BLaER1 treated with 17β-estradiol and CSF1 and Interleukin-3, amounts not matched to agents 10 nM and 100 nM (cell line): Measurements from ENCODE around the gene UNKL.
A peak's percentile ranks its signal among the peaks of the same experiment; 100 is the strongest.

Experiments
- H3K27ac ChIP-seq, 11 experiments: shearing (Covaris generic); formaldehyde crosslinking; 2 replicates each; pipeline ENCODE4 v1.8.1; 2022
- H3K27me3 ChIP-seq, 11 experiments: shearing (Covaris generic); formaldehyde crosslinking; 2 replicates each; pipeline ENCODE4 v1.8.1; 2022
- H3K36me3 ChIP-seq, 11 experiments: shearing (Covaris generic); formaldehyde crosslinking; 2 replicates each; pipeline ENCODE4 v1.8.1; 2022
- H3K4me1 ChIP-seq, 10 experiments: shearing (Covaris generic); formaldehyde crosslinking; 2 replicates each; pipeline ENCODE4 v1.8.1; 2022
- H3K4me2 ChIP-seq, 11 experiments: shearing (Covaris generic); formaldehyde crosslinking; 2 replicates each; pipeline ENCODE4 v1.8.1; 2022
- H3K4me3 ChIP-seq, 10 experiments: shearing (Covaris generic); formaldehyde crosslinking; 2 replicates each; pipeline ENCODE4 v1.8.1; 2022
- H3K9ac ChIP-seq, 11 experiments: shearing (Covaris generic); formaldehyde crosslinking; 2 replicates each; pipeline ENCODE4 v1.8.1; 2022
- H3K9me3 ChIP-seq, 11 experiments: shearing (Covaris generic); formaldehyde crosslinking; replicated peaks in 1 of 11; 2 replicates each; pipeline ENCODE4 v1.8.1; 2022
- H4K20me1 ChIP-seq, 11 experiments: shearing (Covaris generic); formaldehyde crosslinking; 2 replicates each; pipeline ENCODE4 v1.8.1; 2022
- Cebpa-rat ChIP-seq, 11 experiments: shearing (Covaris generic); IDR thresholded peaks; 2 replicates each; pipeline ENCODE4 v1.8.1; 2022

Gene UNKL

DNA sequence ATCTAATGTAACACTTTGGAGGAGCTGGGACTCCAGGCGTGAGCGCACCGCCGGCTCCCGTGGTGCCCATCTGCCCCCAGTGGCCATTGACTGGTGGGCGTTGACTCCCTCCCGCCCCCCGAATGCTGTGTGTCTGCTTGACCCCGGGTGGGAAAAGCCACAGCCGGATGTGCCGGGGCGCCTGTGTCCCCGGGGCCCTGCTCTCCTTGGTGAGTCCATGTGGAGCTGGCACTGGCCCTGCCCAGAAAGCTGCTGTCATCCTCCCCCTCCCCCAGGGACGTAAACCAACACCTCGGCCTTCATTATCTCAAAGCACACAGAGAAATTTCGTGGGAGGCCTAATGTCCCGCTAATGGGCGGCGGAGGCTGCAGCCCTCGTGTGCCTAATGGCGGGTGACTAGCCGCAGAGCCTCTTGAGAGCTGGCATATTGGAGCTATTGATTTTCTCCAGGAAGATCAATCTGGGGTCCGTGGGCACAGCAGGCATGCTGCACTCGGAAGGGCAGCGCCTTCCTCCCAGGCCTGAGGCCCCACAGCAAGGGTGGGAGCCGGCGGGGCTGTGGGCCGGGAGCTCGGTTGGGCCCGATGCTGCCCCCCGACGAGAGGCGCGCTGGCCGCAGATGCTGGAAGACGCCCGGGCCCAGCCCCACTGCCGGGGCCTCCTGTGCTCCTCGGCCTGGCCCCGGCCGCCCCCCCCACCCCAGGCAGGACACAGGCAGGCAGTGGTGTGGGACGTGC, 12.4 kb upstream of the UNKL start:
- Histone ChIP-seq H3K4me3 (no peak overlapping the region), H3K36me3 (no peaks in the 10 kb centered on the region), H3K27me3 (0 out of 22 replicates have a peak, but pooled peaks cover 0 to 4% (median 0%) of the 10 kb centered on the region in 11 experiments), H3K9me3 (0 out of 22 replicates have a peak, but pooled peaks cover 0 to 4% (median 0%) of the 10 kb centered on the region in 11 experiments), H3K27ac (no peak overlapping the region; a peak in 2 of 22 replicates), H3K9ac (0 out of 22 replicates have a peak overlapping the region, but pooled peaks of 1 of the 11 experiments have one; percentile 33), H3K4me1 (peaks cover 32 to 53% (median 43%) of the 10 kb centered on the region in 10 experiments), H4K20me1 (no peaks in the 10 kb centered on the region), H3K4me2 (no peak overlapping the region)
- no peak for TF ChIP-seq Cebpa-rat (IDR thresholded peaks at IDR 0.05)

DNA sequence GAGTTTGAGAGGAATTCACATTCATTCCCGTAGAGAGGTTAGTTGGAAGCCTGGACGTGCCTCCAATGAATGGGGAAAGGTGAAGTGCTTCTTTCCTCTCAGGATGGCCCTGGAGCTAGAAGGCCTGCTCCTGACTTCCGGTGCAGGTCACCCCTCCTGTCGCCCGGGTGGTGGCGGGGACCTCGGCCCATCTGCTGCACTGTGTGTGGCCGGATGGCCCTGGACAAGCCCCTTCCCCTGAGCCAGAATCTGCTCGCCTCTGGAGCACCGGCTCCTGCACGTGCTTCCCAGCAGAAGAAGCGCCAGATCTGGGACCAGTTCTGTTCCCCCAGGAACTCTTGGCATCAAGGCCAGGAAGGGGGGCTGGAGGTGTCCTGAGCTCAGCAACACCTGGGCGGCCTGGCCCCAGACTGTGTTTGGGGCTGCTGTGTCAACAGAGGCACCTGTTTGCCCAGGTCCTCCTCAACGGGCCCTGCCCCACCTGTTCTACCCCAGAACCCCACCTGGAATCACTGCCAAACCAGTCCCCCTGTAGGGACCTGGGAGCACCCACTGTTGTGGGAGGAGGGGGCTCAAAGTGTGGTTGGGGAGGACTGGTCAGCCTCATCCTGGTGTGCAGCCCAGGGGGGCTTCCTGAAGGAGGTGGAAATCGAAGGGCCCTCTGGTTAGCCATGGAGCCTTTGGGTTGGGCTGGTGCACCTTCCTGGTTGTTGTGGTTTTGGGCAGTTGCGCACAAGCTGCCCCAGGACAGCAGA, 11.3 kb upstream of the UNKL start:
- Histone ChIP-seq H3K4me2 (no peak overlapping the region), H3K36me3 (no peaks in the 10 kb centered on the region), H3K9me3 (0 out of 22 replicates have a peak, but pooled peaks cover 0 to 4% (median 0%) of the 10 kb centered on the region in 11 experiments), H3K4me3 (no peak overlapping the region), H3K9ac (0 out of 22 replicates have a peak overlapping the region, but pooled peaks of 1 of the 11 experiments have one; percentile 2), H3K27me3 (no peaks in the 10 kb centered on the region), H4K20me1 (no peaks in the 10 kb centered on the region), H3K27ac (peak overlapping the region in 1 of 11 experiments; percentile 8; a peak in 2 of 22 replicates), H3K4me1 (peaks cover 28 to 50% (median 39%) of the 10 kb centered on the region in 10 experiments)
- no peak for TF ChIP-seq Cebpa-rat (IDR thresholded peaks at IDR 0.05)

DNA sequence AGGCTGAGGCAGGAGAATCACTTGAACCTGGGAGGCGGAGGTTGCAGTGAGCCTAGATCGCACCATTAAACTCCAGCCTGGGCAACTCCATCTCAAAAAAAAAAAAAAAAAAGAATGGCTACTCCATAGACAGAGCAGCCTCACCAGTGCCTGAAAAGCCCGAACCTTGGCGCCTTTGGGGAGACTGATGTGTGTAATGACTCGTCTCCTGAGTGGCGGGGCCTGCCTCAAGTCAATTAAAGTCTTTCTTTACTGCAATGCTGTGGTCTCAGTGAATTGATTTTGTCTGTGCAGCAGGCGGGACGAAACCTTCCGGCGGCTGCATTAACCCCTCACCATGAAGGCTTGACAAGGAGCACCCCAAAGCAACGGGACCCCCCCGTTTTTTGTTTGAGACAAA, 9.5 kb upstream of the UNKL start:
- TF ChIP-seq Cebpa-rat (IDR thresholded peaks at IDR 0.05): no peak
- no peaks in the 10 kb centered on the region for H3K27me3 ChIP-seq
- H3K36me3 ChIP-seq: peaks cover 0 to 4% (median 0%) of the 10 kb centered on the region in 11 experiments; a peak in 2 of 22 replicates
- H3K4me2 ChIP-seq: no peak overlapping the region
- H3K4me3 ChIP-seq: no peak overlapping the region
- no peak overlapping the region for H3K27ac ChIP-seq
- peaks cover 0 to 14% (median 4%) of the 10 kb centered on the region in 11 experiments; a peak in 7 of 22 replicates for H4K20me1 ChIP-seq
- 0 out of 22 replicates have a peak, but pooled peaks cover 0 to 4% (median 0%) of the 10 kb centered on the region in 11 experiments for H3K9me3 ChIP-seq
- peaks cover 24 to 42% (median 32%) of the 10 kb centered on the region in 10 experiments for H3K4me1 ChIP-seq
- no peak overlapping the region for H3K9ac ChIP-seq

- peak overlapping the region in 5 of 11 experiments; percentile 81 to 96 (median 90); a peak in 8 of 22 replicates for H3K27ac ChIP-seq
- H3K4me3 ChIP-seq: no peak overlapping the region
- H4K20me1 ChIP-seq: peaks cover 0 to 28% (median 13%) of the 10 kb centered on the region in 11 experiments; a peak in 10 of 22 replicates
- peaks cover 0 to 19% (median 12%) of the 10 kb centered on the region in 11 experiments; a peak in 12 of 22 replicates for H3K36me3 ChIP-seq
- H3K9ac ChIP-seq: no peak overlapping the region; a peak in 1 of 22 replicates
- H3K27me3 ChIP-seq: no peaks in the 10 kb centered on the region
- 0 out of 22 replicates have a peak, but pooled peaks cover 0 to 4% (median 0%) of the 10 kb centered on the region in 11 experiments for H3K9me3 ChIP-seq
- H3K4me2 ChIP-seq: peak overlapping the region in 5 of 11 experiments; percentile 72 to 91 (median 83); a peak in 8 of 22 replicates
- H3K4me1 ChIP-seq: peaks cover 33 to 45% (median 38%) of the 10 kb centered on the region in 10 experiments
- no peak for TF ChIP-seq Cebpa-rat (IDR thresholded peaks at IDR 0.05)
Observed at GRCh38 chr16:1422076-1422475, 7.6 kb upstream of the UNKL start.

DNA sequence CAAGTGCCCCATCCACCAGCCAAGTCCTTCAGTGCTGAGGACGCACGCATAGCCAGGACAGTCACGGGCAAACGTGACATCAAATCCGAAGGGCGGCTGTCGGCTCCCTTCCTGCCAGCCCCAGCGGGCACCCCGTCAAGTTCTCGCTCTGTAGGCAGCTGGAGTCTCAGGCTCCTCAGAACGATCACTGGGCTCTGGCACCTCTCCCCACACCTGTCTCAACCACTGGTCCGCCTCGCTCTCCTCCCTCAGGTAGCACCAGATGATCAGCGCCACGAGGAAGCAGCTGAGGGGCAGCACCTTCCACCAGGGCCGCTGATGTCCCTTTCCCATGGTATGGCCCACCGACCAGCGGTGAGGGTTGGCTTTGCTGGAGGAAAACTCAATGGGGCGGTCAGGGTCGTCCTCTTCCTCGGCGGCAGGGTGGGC, 5.6 kb upstream of the UNKL start:
- H3K36me3 ChIP-seq: peaks cover 0 to 19% (median 12%) of the 10 kb centered on the region in 11 experiments; a peak in 12 of 22 replicates
- no peaks in the 10 kb centered on the region for H3K27me3 ChIP-seq
- H3K9me3 ChIP-seq: 0 out of 22 replicates have a peak, but pooled peaks cover 0 to 4% (median 0%) of the 10 kb centered on the region in 11 experiments
- H3K4me2 ChIP-seq: peak overlapping the region; percentile 87 to 99 (median 97)
- H3K27ac ChIP-seq: peak overlapping the region; percentile 71 to 96 (median 90)
- TF ChIP-seq Cebpa-rat (IDR thresholded peaks at IDR 0.05): no peak
- H3K9ac ChIP-seq: peak overlapping the region; percentile 88 to 97 (median 93)
- peaks cover 0 to 34% (median 13%) of the 10 kb centered on the region in 11 experiments; a peak in 11 of 22 replicates for H4K20me1 ChIP-seq
- peaks cover 36 to 52% (median 44%) of the 10 kb centered on the region in 10 experiments for H3K4me1 ChIP-seq
- peak overlapping the region; percentile 85 to 100 (median 95) for H3K4me3 ChIP-seq

DNA sequence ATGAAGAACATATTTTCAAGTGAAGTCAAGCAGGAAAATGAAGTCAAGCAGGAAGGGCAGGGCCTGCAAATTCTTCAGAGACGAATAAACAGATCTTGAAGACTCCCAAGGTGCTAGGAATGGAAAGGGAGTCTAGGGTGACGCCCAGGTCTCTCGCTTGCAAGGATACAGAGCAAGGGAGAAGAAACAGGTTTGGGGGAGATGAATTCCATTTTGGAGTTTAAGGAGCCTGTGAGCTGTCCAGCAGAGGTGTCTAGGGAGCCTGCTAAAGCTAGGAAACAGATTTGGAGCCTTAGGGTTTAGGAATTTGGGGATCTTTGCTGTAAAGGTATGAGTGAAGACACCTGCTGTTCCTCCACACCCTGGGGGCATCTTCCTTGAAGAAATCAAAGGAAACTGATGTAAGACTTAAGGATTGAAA, 2.0 kb upstream of the UNKL start:
- Histone ChIP-seq H3K4me2 (0 out of 22 replicates have a peak overlapping the region, but pooled peaks of 1 of the 11 experiments have one; percentile 18), H3K4me1 (peaks cover 56 to 71% (median 66%) of the 10 kb centered on the region in 10 experiments), H3K27ac (no peak overlapping the region), H3K4me3 (no peak overlapping the region), H3K9me3 (no peaks in the 10 kb centered on the region), H3K27me3 (no peaks in the 10 kb centered on the region), H4K20me1 (peaks cover 0 to 59% (median 29%) of the 10 kb centered on the region in 11 experiments; a peak in 15 of 22 replicates), H3K36me3 (peaks cover 0 to 19% (median 12%) of the 10 kb centered on the region in 11 experiments; a peak in 13 of 22 replicates), H3K9ac (peak overlapping the region in 3 of 11 experiments; percentile 13 to 57 (median 44); a peak in 3 of 22 replicates)
- no peak for TF ChIP-seq Cebpa-rat (IDR thresholded peaks at IDR 0.05)

DNA sequence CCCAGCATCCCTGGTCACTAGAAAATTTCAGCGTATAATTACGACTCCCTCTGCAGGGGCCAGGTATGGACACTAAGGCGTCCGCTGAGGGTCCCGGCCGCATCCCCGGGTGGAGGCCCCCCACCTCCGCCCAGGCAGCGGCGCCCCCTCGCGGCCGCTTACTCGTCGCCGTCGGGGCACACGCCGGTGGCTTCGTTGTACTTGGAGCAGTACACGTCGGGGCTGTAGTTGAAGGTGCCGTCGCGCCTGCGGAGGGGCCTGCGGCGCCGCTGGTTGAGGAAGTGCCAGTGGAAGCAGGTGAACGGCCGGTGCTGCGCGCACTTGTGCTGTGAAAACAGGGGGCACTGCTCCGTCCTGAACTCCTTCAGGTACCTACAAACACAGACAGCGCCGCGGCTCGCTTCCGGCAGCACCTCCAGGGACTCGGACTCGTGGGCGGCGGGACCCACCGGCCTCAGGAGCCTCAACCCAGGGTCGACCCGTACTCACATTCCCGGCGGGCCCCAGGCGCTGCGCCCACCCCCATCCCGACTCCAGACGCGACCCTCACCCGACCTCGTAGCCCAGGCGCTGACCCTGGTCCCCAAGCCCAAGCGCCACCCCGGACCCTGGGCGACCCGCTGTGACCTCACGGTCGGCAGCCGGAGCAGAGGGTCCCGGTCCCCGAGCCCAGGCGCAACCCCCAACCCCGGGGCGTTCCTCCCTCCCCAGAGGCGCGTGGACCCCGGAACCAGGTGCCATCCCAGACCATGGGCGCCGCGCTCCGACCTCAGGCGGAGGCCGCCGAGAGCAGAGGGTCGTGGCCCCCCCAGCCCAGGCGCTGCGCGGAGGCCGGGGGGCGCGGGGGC, 596 bp downstream of the UNKL start:
- TF ChIP-seq Cebpa-rat (IDR thresholded peaks at IDR 0.05): no peak
- peaks cover 13 to 72% (median 46%) of the 10 kb centered on the region in 11 experiments; a peak in 16 of 22 replicates for H4K20me1 ChIP-seq
- no peaks in the 10 kb centered on the region for H3K27me3 ChIP-seq
- H3K4me1 ChIP-seq: peaks cover 46 to 72% (median 63%) of the 10 kb centered on the region in 10 experiments
- peaks cover 12 to 36% (median 19%) of the 10 kb centered on the region in 11 experiments; a peak in 16 of 22 replicates for H3K36me3 ChIP-seq
- H3K9ac ChIP-seq: peak overlapping the region; percentile 94 to 99 (median 98)
- peak overlapping the region; percentile 74 to 98 (median 90) for H3K4me2 ChIP-seq
- H3K27ac ChIP-seq: peak overlapping the region; percentile 92 to 98 (median 96)
- peak overlapping the region; percentile 85 to 100 (median 98) for H3K4me3 ChIP-seq
- no peaks in the 10 kb centered on the region for H3K9me3 ChIP-seq
